Medulla oblongata (tissue), 1 donor: ENCODE data around the gene MAPKAP1.
"Not testable (repeated sequence)": the region's sequence is repeated elsewhere in the genome, so short reads cannot be mapped to it uniquely, and the experiment has no call there.

Experiments used
- DNase-seq: peaks from one replicate; pipeline ENCODE4 v3.0.0-alpha.2; 2015; ENCODE audit errors: extremely low spot score

The MAPKAP1 gene

DNA sequence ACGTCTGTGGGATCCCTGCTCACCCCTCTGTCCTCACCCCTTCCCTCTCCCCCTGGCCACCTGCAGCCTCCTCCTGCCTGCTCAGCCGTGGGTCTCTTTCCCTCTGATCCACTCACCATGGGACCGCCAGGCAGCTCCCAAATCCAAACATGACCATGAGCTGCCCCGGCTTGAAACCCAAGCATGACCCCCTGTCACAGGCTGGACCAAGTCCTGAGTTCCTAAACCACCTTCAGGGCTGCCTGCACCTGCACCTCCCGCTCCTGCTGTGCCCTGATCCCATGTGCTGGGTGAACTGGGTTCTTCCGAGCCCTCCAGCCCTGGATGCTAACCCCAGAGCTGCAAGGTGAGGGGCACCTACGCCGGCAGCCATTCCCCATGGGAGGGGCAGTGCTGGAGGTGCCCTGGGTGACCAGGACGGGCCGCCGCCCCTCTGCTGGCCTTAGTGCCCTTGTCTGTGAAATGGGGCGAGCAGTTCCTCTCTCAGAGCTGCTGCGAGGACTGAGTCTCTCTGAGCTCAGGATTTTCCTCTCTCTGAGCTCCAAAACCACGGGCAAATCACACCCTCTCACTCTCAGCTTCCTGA is 295.7 kb downstream of the MAPKAP1 start:
- no peak for DNase-seq

DNA sequence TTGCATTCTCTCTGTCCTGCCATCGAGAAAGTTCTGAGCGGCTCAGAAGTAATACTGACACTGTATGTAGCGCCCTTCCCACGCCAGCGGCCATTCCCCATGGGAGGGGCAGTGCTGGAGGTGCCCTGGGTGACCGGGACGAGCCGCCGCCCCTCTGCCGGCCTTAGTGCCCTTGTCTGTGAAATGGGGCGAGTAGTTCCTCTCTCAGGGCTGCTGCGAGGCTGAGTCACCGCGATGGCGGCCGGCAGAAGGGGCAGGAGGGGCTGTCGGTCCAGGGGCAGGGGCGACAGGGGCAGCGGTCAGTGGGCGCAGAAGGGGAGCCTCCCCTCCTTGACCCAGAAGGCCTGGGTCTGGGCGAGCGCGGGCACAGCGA is 296.5 kb downstream of the MAPKAP1 start:
- no peak for DNase-seq

GRCh38 chr9:125409637-125410521 is 297.1 kb downstream of the MAPKAP1 start:
- DNase-seq = no peak

GRCh38 chr9:125409217-125409636 is 297.8 kb downstream of the MAPKAP1 start:
- no peak for DNase-seq

DNA sequence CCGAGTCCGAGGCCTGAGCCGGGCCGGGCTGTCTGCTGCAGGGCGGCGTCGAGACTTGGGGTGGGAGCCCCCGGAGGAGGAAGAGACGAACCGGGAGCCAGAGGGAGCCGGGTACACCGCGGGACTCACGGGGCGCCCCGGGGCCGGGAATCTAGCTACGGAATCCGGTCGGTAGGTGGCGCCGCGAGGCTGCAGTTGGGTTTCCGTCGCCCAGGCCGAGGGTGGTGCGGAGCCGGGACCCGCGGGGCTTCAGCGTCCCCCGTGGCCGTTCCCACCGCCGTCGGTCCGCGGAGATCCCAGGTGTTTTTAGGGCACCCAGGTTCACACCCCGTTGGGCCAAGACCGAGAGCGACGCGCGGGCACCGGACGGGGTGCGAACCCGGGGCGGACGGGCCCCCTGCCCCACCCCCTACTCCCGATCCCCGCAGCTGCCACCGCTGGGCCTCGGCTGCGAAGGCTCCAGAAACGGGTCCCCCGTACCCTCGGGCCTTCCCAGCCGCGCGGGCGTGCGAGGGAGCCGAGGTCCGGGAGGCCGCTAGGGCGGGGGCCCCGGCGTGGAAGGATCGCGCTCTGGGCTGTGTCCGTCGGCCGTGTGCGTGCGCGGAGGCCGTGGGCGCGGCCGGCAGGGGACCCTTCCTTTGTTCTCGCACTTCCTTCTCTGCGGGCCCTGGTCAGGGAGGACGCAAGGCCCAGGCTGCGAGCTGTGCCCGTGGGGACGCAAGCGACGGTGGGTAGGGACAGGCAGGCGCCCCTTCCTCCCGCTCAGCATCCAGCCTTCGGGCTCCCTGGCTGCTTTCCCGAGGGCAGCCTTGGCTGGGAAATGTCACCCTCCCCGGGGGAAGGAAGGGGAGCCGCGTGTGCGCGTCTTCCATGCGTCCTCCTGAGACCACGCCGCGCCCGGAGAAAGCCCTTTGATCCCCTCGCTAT is 298.8 kb downstream of the MAPKAP1 start:
- DNase-seq = peak; percentile 67

DNA sequence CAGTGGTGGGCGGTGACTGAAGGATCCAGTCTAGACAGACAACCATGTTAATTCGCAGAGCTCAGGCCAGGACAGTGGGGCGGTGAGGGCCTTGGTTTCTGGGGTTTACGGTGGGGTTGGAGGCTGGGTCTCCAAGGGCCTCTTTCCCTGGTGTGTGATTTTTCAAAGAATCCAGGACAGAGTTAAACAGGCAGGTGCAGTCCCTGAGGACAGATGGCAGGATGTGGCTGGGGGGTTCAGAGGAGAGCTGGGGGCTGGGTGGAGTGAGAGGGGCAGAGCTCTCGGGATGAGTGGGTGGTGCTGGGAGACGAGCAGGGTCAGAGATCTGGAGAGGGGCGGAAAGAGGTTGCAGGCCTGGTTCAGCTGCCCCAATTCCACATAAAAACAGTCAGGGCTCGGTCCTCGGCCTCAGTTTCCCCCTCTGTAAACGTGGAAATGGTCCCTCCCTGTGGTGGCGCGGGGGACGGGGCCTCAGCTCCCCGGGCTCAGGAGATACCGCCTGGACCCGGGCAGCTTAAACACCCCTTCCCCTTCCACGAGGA is 299.5 kb downstream of the MAPKAP1 start:
- DNase-seq = no peak

DNA sequence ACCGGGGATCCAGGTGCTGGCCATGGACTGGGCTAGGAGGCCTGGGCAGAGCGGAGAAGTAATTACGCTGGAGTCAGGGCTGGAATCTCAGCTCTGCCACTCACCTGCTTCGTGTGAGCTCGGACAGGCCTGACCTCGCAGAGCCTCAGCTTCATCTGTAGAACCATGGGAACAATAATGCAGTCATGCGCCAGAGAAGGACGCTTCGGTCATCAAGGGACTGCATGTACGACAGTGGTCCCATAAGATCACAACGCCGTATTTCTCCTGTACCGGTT is 300.3 kb downstream of the MAPKAP1 start:
- DNase-seq = no peak

DNA sequence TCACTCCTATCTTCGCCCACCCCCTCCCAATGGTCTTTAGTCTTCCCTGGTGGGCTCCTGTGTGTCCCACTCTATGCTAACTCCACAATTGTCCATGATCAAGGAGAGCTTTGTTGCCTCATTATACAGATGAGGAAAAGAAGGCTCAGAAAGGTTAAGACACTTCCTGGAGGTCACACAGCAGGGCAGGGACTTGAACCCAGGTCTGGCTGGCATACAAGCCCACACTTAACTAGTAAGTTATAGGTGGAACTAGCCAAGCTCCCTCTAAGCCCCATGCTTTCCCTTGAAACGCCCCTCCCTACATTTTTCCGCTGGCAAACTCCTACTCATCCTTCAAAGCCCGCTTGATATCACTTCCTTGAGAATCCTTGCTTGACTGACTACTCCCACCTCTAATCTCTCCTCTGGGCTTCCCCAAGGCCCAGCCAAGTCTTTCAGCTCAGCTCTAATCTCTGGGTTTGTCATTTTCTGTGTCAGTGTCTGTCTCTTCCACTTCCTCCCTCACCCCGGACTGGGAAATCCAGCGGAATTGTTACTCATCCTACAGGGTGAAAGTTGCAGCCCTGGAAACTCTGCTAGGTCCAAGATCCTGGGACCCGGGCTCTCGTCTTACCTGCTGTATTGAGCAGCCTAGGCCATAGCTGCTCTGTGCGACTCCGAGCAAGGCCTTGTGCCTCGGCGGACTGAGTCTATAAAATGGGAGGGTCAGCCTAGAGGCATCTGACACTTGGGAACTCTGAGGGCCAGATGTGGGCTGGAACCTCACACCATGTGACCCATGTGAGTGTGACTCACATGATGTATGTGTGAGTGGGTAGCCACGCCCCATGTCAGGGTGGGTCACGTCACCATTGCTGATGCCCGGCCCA is 300.8 kb downstream of the MAPKAP1 start:
- no peak for DNase-seq

GRCh38 chr9:125404733-125405132 is 302.3 kb downstream of the MAPKAP1 start:
- no peak for DNase-seq

- no peak for DNase-seq
These were observed 306.0 kb downstream of the MAPKAP1 start for GRCh38 chr9:125400725-125401716.

DNA sequence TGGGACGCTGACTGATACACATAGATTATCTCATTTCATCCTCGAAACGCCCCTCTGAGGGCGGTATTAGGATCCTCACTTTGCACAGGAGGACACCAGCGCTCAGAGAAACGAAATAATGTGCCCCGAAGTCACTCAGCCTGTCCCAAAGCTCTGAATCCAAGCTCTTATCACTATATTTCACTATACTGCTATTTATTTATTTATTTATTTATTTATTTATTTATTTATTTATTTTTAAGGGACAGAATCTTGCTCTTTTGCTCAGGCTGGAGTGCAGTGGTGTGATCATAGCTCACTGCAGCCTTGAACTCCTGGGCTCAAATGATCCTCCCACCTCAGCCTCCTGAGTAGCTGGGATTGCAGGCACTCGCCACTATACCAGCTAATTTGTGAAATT is 306.8 kb downstream of the MAPKAP1 start:
- DNase-seq = not testable (repeated sequence)

DNA sequence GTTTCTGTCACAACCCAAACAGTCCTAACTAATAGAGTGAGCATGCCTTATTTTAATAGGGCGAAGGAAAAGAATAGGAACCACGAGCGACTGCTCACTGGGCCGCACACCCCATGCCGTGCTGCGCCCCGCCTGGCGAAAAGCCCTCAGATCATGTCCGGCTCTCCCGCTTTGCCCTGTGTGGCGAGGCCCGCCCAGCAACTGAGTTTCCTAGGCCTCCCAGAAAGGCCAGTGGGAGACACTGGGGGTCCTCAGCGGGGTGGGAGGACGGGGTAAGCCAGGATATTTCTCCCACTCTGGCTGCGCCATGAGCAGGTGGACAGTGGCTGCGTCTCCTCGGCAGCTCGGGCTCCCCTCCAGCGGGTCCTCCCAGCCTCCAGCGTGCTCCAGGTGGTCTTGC is 307.3 kb downstream of the MAPKAP1 start:
- DNase-seq = no peak

GRCh38 chr9:125399165-125399564 is 307.8 kb downstream of the MAPKAP1 start:
- DNase-seq = no peak

DNA sequence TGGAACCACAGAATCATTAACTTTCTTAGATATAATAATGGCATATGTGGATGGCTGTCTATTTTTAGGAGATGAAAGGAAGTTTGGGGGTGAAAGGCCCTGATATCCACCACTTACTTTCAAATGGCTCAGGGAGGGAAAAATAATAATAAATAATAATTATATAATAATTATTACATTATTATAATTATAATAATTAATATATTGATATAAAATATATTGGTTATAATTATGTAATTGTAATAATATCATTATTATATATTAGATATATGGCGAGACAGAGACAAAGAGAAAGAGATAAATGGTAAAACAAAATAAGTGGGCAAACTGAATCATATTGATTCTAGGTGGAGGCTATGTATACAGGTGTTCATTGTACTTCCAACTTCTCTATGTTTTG is 308.8 kb downstream of the MAPKAP1 start:
- no peak for DNase-seq

DNA sequence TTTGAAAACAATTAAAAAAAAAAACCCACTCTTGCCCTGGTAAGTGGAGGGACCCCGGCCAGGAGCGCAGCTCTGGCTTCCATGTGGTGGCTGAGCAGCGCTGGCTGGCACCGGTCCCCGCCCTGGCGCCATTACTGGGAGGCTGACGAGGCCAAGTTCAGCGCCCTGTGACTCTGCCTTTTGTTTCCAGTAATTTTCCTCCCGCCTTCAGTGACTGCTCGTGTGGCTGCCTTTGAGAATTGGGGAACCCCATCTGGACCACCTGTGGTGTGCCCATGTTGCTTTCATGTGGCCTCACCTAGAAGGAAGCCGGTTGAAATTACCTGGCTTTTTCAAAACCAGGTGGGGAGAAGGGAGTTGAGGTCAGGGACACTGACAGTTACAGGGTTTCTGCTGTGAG is 309.3 kb downstream of the MAPKAP1 start:
- peak; percentile 24 for DNase-seq

DNA sequence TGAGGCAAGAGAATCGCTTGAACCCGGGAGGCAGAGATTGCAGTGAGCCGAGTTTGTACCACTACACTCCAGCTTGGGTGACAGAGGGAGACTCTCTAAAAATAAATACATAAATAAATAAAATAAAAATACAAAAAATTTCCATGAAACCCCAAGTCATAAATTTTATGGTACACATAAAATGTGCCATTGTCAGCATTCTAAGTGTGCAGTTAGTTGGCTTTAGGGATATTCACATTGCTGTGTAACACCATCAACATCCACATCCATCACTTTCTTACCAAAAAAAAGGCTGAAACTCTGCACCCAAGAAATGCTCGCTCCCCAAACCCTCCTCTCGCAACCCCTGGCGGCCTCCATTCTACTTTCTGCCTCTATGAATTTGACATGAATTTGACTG is 310.2 kb downstream of the MAPKAP1 start:
- DNase-seq = no peak

DNA sequence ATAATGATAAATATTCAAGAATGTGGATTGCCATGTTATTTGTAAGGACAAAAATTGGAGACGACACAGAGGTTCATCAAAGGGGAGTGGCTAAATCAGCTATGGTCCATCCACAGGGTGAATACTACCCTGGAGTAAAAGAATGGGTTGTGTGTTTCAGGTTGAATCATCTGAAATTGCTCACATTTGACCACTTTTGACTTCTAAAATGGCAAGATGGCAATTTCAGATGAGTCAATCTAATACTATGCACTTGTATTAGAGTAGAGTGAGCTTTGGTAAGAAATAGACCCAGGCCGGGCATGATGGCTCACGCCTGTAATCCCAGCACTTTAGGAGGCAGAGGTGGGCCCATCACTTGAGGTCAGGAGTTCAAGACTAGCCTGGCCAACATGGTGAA is 313.6 kb downstream of the MAPKAP1 start:
- no peak for DNase-seq

DNA sequence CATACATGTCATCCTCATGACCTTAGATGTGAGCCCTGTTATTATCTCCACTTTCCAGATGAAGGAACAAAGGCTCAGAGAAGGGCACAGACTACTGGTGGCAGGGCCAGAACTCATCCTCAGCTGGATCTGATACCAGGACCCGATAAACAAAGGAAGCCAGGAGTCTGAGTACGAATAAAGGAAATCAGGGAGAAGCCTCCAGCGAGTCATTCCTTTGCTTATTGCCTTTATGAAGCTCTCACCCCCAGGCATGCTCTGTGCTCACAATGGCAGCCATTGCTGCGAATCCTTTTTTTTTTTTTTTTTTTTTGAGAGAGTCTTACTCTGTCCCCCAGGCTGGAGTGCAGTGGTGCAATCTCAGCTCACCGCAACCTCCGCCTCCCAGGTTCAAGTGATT is 315.3 kb downstream of the MAPKAP1 start:
- no peak for DNase-seq

DNA sequence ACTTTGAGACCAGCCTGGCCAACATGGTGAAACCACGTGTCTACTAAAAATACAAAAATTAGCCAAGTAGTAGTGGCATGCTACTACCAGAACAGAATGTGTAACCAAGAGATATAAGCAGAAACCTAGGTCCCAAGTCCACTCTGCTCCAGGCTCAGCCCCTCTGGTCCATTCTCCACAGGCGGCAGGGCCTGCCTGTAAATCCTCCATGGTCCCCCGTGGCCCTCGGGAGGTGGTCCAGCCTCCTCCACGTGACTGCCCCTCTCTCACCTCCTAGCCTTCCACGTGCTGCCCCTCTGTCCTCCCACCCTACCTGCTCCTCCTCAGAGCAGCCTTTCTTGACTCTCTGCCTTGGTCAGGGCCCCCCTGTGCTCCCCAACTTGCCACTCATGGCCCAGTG is 318.0 kb downstream of the MAPKAP1 start:
- DNase-seq = no peak

- no peak for DNase-seq
These were observed 319.0 kb downstream of the MAPKAP1 start for GRCh38 chr9:125387861-125388524.
